Astrocyte (in vitro differentiated cells and primary cell): ENCODE data around the gene PCDHB8.

Experiments used
- EZH2 ChIP-seq: IDR thresholded peaks from 2 replicates; pipeline ENCODE4 v1.6.1; 2012; ENCODE audit warnings: mild to moderate bottlenecking, low read length, inconsistent platforms; ENCODE audit not compliant: insufficient read depth
- TF ChIP-seq, protein P1 (sequence below): IDR thresholded peaks from 2 replicates; pipeline ENCODE4 v1.5.1; 2011; ENCODE audit warnings: low read depth, mild to moderate bottlenecking, inconsistent platforms, low read length, moderate library complexity; ENCODE audit not compliant: insufficient read depth

- TF ChIP-seq, protein P1, sequence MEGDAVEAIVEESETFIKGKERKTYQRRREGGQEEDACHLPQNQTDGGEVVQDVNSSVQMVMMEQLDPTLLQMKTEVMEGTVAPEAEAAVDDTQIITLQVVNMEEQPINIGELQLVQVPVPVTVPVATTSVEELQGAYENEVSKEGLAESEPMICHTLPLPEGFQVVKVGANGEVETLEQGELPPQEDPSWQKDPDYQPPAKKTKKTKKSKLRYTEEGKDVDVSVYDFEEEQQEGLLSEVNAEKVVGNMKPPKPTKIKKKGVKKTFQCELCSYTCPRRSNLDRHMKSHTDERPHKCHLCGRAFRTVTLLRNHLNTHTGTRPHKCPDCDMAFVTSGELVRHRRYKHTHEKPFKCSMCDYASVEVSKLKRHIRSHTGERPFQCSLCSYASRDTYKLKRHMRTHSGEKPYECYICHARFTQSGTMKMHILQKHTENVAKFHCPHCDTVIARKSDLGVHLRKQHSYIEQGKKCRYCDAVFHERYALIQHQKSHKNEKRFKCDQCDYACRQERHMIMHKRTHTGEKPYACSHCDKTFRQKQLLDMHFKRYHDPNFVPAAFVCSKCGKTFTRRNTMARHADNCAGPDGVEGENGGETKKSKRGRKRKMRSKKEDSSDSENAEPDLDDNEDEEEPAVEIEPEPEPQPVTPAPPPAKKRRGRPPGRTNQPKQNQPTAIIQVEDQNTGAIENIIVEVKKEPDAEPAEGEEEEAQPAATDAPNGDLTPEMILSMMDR, result no peak
- no peak for TF ChIP-seq EZH2
Observed at GRCh38 chr5:141196363-141196762, 18.8 kb downstream of the PCDHB8 start.
